Neuronal stem cell (in vitro differentiated cells): ENCODE measurements around the gene CSRP1.

Experiments used
- DNase-seq: peaks from one replicate; pipeline ENCODE4 v3.0.0-alpha.2; 2013; ENCODE audit warnings: low spot score
- H2AFZ ChIP-seq: one replicate; pipeline ENCODE4 v1.6.1; 2013; ENCODE audit warnings: mild to moderate bottlenecking, low read length, inconsistent platforms
- H2AK5ac ChIP-seq: 2 replicates; pipeline ENCODE4 v1.6.1; 2013; ENCODE audit warnings: low read depth, mild to moderate bottlenecking, inconsistent platforms, low read length, moderate library complexity, mixed read lengths
- H2BK120ac ChIP-seq: 2 replicates; pipeline ENCODE4 v1.6.1; 2013; ENCODE audit warnings: low read depth, mild to moderate bottlenecking, inconsistent platforms, low read length, moderate library complexity, mixed read lengths
- H2BK12ac ChIP-seq: one replicate; pipeline ENCODE4 v1.6.1; 2013; ENCODE audit warnings: low read length, inconsistent platforms
- H2BK15ac ChIP-seq: 2 replicates; pipeline ENCODE4 v1.6.1; 2013; ENCODE audit warnings: mild to moderate bottlenecking, low read length, inconsistent platforms, mixed read lengths
- H2BK5ac ChIP-seq: one replicate; pipeline ENCODE4 v1.6.1; 2013; ENCODE audit warnings: inconsistent platforms, mild to moderate bottlenecking, low read length, moderate library complexity
- H3K14ac ChIP-seq: one replicate; pipeline ENCODE4 v1.6.1; 2013; ENCODE audit warnings: low read length, inconsistent platforms
- H3K18ac ChIP-seq: 2 replicates; pipeline ENCODE4 v1.6.1; 2013; ENCODE audit warnings: low read length, inconsistent platforms
- H3K23ac ChIP-seq: 2 replicates; pipeline ENCODE4 v1.6.1; 2013; ENCODE audit warnings: low read depth, mild to moderate bottlenecking, mixed read lengths, low read length, inconsistent platforms; ENCODE audit not compliant: poor library complexity
- H3K27ac ChIP-seq: replicated peaks from 3 replicates; pipeline ENCODE4 v1.5.1; 2013; ENCODE audit warnings: low read length, inconsistent platforms
- H3K27me3 ChIP-seq, 3 experiments: 2 replicates each; pipeline ENCODE4 v1.6.1; 2013; ENCODE audit warnings: low read length in 3 of 3, mild to moderate bottlenecking in 2 of 3, inconsistent platforms in 1 of 3, low read depth in 1 of 3, mixed read lengths in 1 of 3, moderate library complexity in 1 of 3; ENCODE audit not compliant: control insufficient read depth in 3 of 3, insufficient read depth in 3 of 3
- H3K36me3 ChIP-seq, 2 donors: replicated peaks in 1 of 2; 2 replicates each; pipeline ENCODE4 v1.6.1; 2013; ENCODE audit warnings: low read length in 2 of 2; ENCODE audit not compliant: control insufficient read depth in 2 of 2, insufficient read depth in 2 of 2
- H3K4ac ChIP-seq: 2 replicates; pipeline ENCODE4 v1.6.1; 2013; ENCODE audit warnings: inconsistent platforms, mild to moderate bottlenecking, low read length, moderate library complexity
- H3K4me1 ChIP-seq, 2 donors: 1 replicate in 1 of 2; 2 replicates in 1 of 2; pipeline ENCODE4 v1.6.1; 2013; ENCODE audit warnings: low read length in 2 of 2, low read depth in 1 of 2; ENCODE audit not compliant: control insufficient read depth in 2 of 2, insufficient read depth in 1 of 2
- H3K4me2 ChIP-seq: one replicate; pipeline ENCODE4 v1.6.1; 2013; ENCODE audit warnings: mild to moderate bottlenecking, low read length, inconsistent platforms; ENCODE audit not compliant: insufficient read depth, poor library complexity, severe bottlenecking
- H3K4me3 ChIP-seq, 2 donors: 2 replicates each; pipeline ENCODE4 v1.5.1; 2013; ENCODE audit warnings: low read length in 2 of 2, mild to moderate bottlenecking in 2 of 2, inconsistent platforms in 1 of 2, moderate library complexity in 1 of 2
- H3K79me1 ChIP-seq: one replicate; pipeline ENCODE4 v1.6.1; 2013; ENCODE audit warnings: low read depth, mild to moderate bottlenecking, inconsistent platforms, low read length, moderate library complexity
- H3K9ac ChIP-seq: one replicate; pipeline ENCODE4 v1.6.1; 2013; ENCODE audit warnings: mild to moderate bottlenecking, low read depth, low read length, inconsistent platforms; ENCODE audit not compliant: poor library complexity
- H3K9me3 ChIP-seq, 2 donors: replicated peaks in 1 of 2; 2 replicates each; pipeline versions ENCODE3 to v1.6.1; 2013; ENCODE audit warnings: low read length in 2 of 2, mild to moderate bottlenecking in 2 of 2, inconsistent platforms in 1 of 2, low read depth in 1 of 2, mixed read lengths in 1 of 2, moderate library complexity in 1 of 2; ENCODE audit not compliant: control insufficient read depth in 2 of 2, insufficient read depth in 1 of 2
- H4K8ac ChIP-seq: one replicate; pipeline ENCODE4 v1.6.1; 2013; ENCODE audit warnings: low read depth, mild to moderate bottlenecking, inconsistent platforms, low read length, moderate library complexity
- H4K91ac ChIP-seq: one replicate; pipeline ENCODE4 v1.6.1; 2013; ENCODE audit warnings: low read length, low read depth, mild to moderate bottlenecking, inconsistent platforms; ENCODE audit not compliant: poor library complexity
- WGBS, 2 donors: extraction: QIAGEN DNeasy Blood & Tissue Kit; methylation state at CpG; one replicate each; pipeline ENCODE4 v1.1.7; 2013; ENCODE audit warnings: missing lambda C conversion rate in 2 of 2, mixed read lengths in 1 of 2; ENCODE audit not compliant: insufficient read length in 2 of 2, insufficient replicate concordance in 1 of 2; ENCODE audit errors: extremely low coverage in 2 of 2; 5-methylcytosine and 5-hydroxymethylcytosine counted together

Gene CSRP1

GRCh38 chr1:201485184-201485774 lies 21.6 kb downstream of the CSRP1 start:
- H2AK5ac ChIP-seq = no peak overlapping the region
- WGBS, 2 donors = no CpG with 5 or more reads among the region's 4 CpGs
- no peak overlapping the region for H2AFZ ChIP-seq
- H3K27ac ChIP-seq = no peak overlapping the region
- H3K36me3 ChIP-seq = no peaks in the 10 kb centered on the region
- H3K18ac ChIP-seq = no peak overlapping the region
- H2BK120ac ChIP-seq = no peak overlapping the region
- H3K23ac ChIP-seq = no peak overlapping the region
- peak overlapping the region; percentile 42 for H2BK15ac ChIP-seq
- peaks cover 4 to 9% of the 10 kb centered on the region in 2 donors for H3K4me1 ChIP-seq
- no peak overlapping the region for H4K8ac ChIP-seq
- H4K91ac ChIP-seq = no peak overlapping the region
- peaks cover 3 to 15% (median 15%) of the 10 kb centered on the region in 3 experiments for H3K27me3 ChIP-seq
- H3K4me3 ChIP-seq = no peak overlapping the region
- H3K4ac ChIP-seq = no peak overlapping the region
- no peaks in the 10 kb centered on the region for H3K9me3 ChIP-seq
- H2BK5ac ChIP-seq = no peak overlapping the region
- H3K4me2 ChIP-seq = no peak overlapping the region
- H3K79me1 ChIP-seq = no peaks in the 10 kb centered on the region
- H2BK12ac ChIP-seq = no peak overlapping the region
- no peak for DNase-seq
- H3K14ac ChIP-seq = no peak overlapping the region
- H3K9ac ChIP-seq = no peak overlapping the region

GRCh38 chr1:201483373-201483949 lies 23.5 kb downstream of the CSRP1 start:
- Histone ChIP-seq H3K27me3 (peaks cover 3 to 32% (median 20%) of the 10 kb centered on the region in 3 experiments), H3K4me1 (peaks cover 4 to 12% of the 10 kb centered on the region in 2 donors), H2BK15ac (no peak overlapping the region), H3K36me3 (no peaks in the 10 kb centered on the region), H3K27ac (no peak overlapping the region), H2BK5ac (no peak overlapping the region), H3K4me2 (no peak overlapping the region), H3K79me1 (no peaks in the 10 kb centered on the region), H3K9ac (no peak overlapping the region), H4K91ac (no peak overlapping the region), H3K18ac (no peak overlapping the region), H2AK5ac (no peak overlapping the region), H2BK120ac (no peak overlapping the region), H2AFZ (no peak overlapping the region), H4K8ac (no peak overlapping the region), H2BK12ac (no peak overlapping the region), H3K14ac (no peak overlapping the region), H3K9me3 (no peaks in the 10 kb centered on the region), H3K4ac (no peak overlapping the region), H3K4me3 (no peak overlapping the region), H3K23ac (no peak overlapping the region)
- DNase-seq = no peak
- WGBS, 2 donors = no CpG with 5 or more reads among the region's 4 CpGs

GRCh38 chr1:201482755-201483154 lies 24.2 kb downstream of the CSRP1 start:
- Histone ChIP-seq H3K18ac (no peak overlapping the region), H3K9me3 (no peaks in the 10 kb centered on the region), H2BK5ac (no peak overlapping the region), H4K91ac (no peak overlapping the region), H3K36me3 (no peaks in the 10 kb centered on the region), H3K27me3 (peaks cover 3 to 38% (median 20%) of the 10 kb centered on the region in 3 experiments), H4K8ac (no peak overlapping the region), H3K4me3 (no peak overlapping the region), H3K9ac (no peak overlapping the region), H3K23ac (no peak overlapping the region), H3K79me1 (no peaks in the 10 kb centered on the region), H3K4me1 (peaks cover 4 to 12% of the 10 kb centered on the region in 2 donors), H3K14ac (no peak overlapping the region), H2BK12ac (no peak overlapping the region), H2AK5ac (no peak overlapping the region), H3K27ac (no peak overlapping the region), H2AFZ (peak overlapping the region; percentile 89), H2BK120ac (no peak overlapping the region), H3K4me2 (no peak overlapping the region), H2BK15ac (no peak overlapping the region), H3K4ac (no peak overlapping the region)
- DNase-seq = no peak
- no CpG with 5 or more reads among the region's 5 CpGs for WGBS, 2 donors

GRCh38 chr1:201481761-201482493 lies 25.0 kb downstream of the CSRP1 start:
- peak overlapping the region; percentile 22 for H3K9ac ChIP-seq
- no peak overlapping the region for H4K91ac ChIP-seq
- H3K4me3 ChIP-seq = peak overlapping the region in 1 of 2 donors; percentile 39
- peak; percentile 76 for DNase-seq
- H2BK5ac ChIP-seq = no peak overlapping the region
- H2BK12ac ChIP-seq = no peak overlapping the region
- no peak overlapping the region for H2AK5ac ChIP-seq
- WGBS, 2 donors = no CpG with 5 or more reads among the region's 35 CpGs
- H3K36me3 ChIP-seq = no peaks in the 10 kb centered on the region
- no peak overlapping the region for H2BK120ac ChIP-seq
- peak overlapping the region; percentile 37 for H2BK15ac ChIP-seq
- H4K8ac ChIP-seq = no peak overlapping the region
- H3K18ac ChIP-seq = peak overlapping the region; percentile 74
- no peak overlapping the region for H3K27ac ChIP-seq
- H3K4me2 ChIP-seq = peak overlapping the region; percentile 53
- peaks cover 4 to 12% of the 10 kb centered on the region in 2 donors for H3K4me1 ChIP-seq
- no peaks in the 10 kb centered on the region for H3K79me1 ChIP-seq
- no peaks in the 10 kb centered on the region for H3K9me3 ChIP-seq
- H3K4ac ChIP-seq = no peak overlapping the region
- peak overlapping the region; percentile 20 for H3K23ac ChIP-seq
- no peak overlapping the region for H3K14ac ChIP-seq
- H3K27me3 ChIP-seq = peaks cover 3 to 46% (median 20%) of the 10 kb centered on the region in 3 experiments
- H2AFZ ChIP-seq = peak overlapping the region; percentile 89
